ENCODE results near the gene AGER. TPM values are rescaled to one million over a fixed set of nuclear protein-coding genes. Genes with fewer than 3 reads are reported as not detected.

Gene AGER
- total RNA-seq, 1 experiment from 2014 or later = 14.3 TPM

DNA sequence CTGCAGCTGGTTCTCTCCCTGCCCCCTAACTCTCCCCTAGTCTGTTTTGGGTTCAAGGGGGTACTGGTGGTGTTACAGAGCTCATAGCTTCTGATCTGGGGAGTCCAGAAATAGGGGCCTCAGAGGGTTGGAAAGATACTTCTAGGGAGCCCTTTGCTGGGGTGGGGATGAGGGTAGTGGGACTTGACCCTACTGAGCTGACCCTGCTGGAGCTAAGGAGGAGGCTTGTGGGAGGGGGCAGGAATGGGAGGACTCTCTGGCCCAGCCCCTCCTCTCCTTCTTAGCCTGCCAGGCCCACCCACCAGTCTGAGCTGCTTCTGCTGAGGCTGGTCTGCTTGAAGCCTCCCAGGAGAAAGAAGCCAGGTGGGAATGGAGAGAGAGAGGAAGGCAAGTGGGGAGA lies 19.8 kb downstream of the AGER start, which contains the start of gene EGFL8:
EGFL8 (plus strand) TSS at position 301 of the 400 bp plus-strand sequence. CDS start 1,571 bp downstream, outside the sequence.
- Mint-ChIP-seq H3K36me3 (ENCODE audit: insufficient read depth in 1 of 3, low read depth in 3 of 3) (peaks cover 24 to 66% (median 43%) of the 10 kb centered on the region in 3 experiments), H3K4me1 (peaks cover 3 to 23% of the 10 kb centered on the region in 2 experiments; a peak in 2 of 4 replicates), H3K27ac (peak within 1 kb of the TSS in 2 of 3 experiments; percentile 78 to 94; a peak in 4 of 7 replicates), H3K27me3 (ENCODE audit: low read depth) (no peaks in the 10 kb centered on the region; the same call in 1 of the 2 replicates), H3K4me3 (no peak within 1 kb of the TSS; a peak in 1 of 5 replicates), H3K9me3 (no peaks in the 10 kb centered on the region)
- no peak within 1 kb of the TSS for H3K23ac ChIP-seq (ENCODE audit: insufficient read length, low read depth, low read length)
- H4K8ac ChIP-seq (replicated peaks; ENCODE audit: insufficient read length, low read depth, low read length) = no peak within 1 kb of the TSS
- no peak within 1 kb of the TSS for H2AFZ ChIP-seq (ENCODE audit: low read length)
- H2BK120ac ChIP-seq (ENCODE audit: low read depth, low read length, poor library complexity, severe bottlenecking) = no peak within 1 kb of the TSS
- no peak within 1 kb of the TSS for H2BK20ac ChIP-seq (ENCODE audit: low read depth, low read length, poor library complexity, severe bottlenecking)
- H4K91ac ChIP-seq (ENCODE audit: insufficient read length, low read depth, low read length) = no peak within 1 kb of the TSS
- DNase-seq = no peak
- H3K56ac ChIP-seq (ENCODE audit: insufficient read length, low read depth, low read length) = no peak within 1 kb of the TSS
- H3K4me1 ChIP-seq (ENCODE audit: insufficient read depth, low read length) = no peaks in the 10 kb centered on the region
- H3K9ac ChIP-seq (ENCODE audit: extremely low read depth, insufficient read length, low read length) = no peak within 1 kb of the TSS
- no peak within 1 kb of the TSS for H2AK5ac ChIP-seq (ENCODE audit: insufficient read length, low read length)
- no peak within 1 kb of the TSS for H3T11ph ChIP-seq (ENCODE audit: low read length)
- H3K79me2 ChIP-seq (ENCODE audit: insufficient read depth, low read length) = no peaks in the 10 kb centered on the region
- no peak within 1 kb of the TSS for H3K14ac ChIP-seq (ENCODE audit: insufficient read depth, low read length)
- H2BK15ac ChIP-seq (ENCODE audit: low read depth, low read length) = no peak within 1 kb of the TSS
- no peak within 1 kb of the TSS for H3K4ac ChIP-seq (ENCODE audit: low read depth, low read length)
- no peaks in the 10 kb centered on the region for H3K23me2 ChIP-seq (ENCODE audit: insufficient read length, low read depth, low read length, poor library complexity, severe bottlenecking)
- H3K18ac ChIP-seq (ENCODE audit: insufficient read length, low read depth, low read length) = no peak within 1 kb of the TSS
- no peak within 1 kb of the TSS for H3K27ac ChIP-seq (ENCODE audit: insufficient read length, low read depth, low read length)
- H3K4me2 ChIP-seq (ENCODE audit: insufficient read depth, insufficient read length, low read length) = no peak within 1 kb of the TSS
- no peaks in the 10 kb centered on the region for H3K79me1 ChIP-seq (ENCODE audit: insufficient read depth, low read depth, low read length, poor library complexity, severe bottlenecking)
- no peak within 1 kb of the TSS for H4K5ac ChIP-seq (ENCODE audit: insufficient read length, low read depth, low read length)
- H3K27me3 ChIP-seq (ENCODE audit: insufficient read depth, low read length) = no peaks in the 10 kb centered on the region
- H2BK5ac ChIP-seq (ENCODE audit: insufficient read length, low read length) = no peak within 1 kb of the TSS
- peaks cover 2% of the 10 kb centered on the region for H4K20me1 ChIP-seq (ENCODE audit: control insufficient read depth, insufficient read depth, insufficient read length)
- no peaks in the 10 kb centered on the region for H3K9me3 ChIP-seq (ENCODE audit: control insufficient read depth, low read depth, low read length)
- no peak within 1 kb of the TSS for H2BK12ac ChIP-seq (ENCODE audit: insufficient read length, low read depth, low read length)
- TF ChIP-seq, protein P1, sequence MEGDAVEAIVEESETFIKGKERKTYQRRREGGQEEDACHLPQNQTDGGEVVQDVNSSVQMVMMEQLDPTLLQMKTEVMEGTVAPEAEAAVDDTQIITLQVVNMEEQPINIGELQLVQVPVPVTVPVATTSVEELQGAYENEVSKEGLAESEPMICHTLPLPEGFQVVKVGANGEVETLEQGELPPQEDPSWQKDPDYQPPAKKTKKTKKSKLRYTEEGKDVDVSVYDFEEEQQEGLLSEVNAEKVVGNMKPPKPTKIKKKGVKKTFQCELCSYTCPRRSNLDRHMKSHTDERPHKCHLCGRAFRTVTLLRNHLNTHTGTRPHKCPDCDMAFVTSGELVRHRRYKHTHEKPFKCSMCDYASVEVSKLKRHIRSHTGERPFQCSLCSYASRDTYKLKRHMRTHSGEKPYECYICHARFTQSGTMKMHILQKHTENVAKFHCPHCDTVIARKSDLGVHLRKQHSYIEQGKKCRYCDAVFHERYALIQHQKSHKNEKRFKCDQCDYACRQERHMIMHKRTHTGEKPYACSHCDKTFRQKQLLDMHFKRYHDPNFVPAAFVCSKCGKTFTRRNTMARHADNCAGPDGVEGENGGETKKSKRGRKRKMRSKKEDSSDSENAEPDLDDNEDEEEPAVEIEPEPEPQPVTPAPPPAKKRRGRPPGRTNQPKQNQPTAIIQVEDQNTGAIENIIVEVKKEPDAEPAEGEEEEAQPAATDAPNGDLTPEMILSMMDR (conservative IDR thresholded peaks at IDR 0.05) = no peak
